Coronary artery (tissue), 2 donors: ENCODE results near the gene OR2F2.
A peak's percentile ranks its signal among the peaks of the same experiment; 100 is the strongest.

ENCODE experiments used
- DNase-seq: peaks from one replicate; pipeline ENCODE4 v3.0.0-alpha.2; 2017; ENCODE audit warnings: low spot score
- H3K27ac ChIP-seq, 2 donors: fragments of 200-600 bp; sonication (generic); one replicate each; pipeline ENCODE4 v1.5.1; 2016 to 2019
- H3K4me3 ChIP-seq: fragments of 200-600 bp; sonication (generic); 2 replicates; pipeline ENCODE4 v1.5.1; 2016; ENCODE audit warnings: mild to moderate bottlenecking, moderate library complexity
- TF ChIP-seq, protein P1 (sequence below): fragments of 200-600 bp; sonication (generic); IDR thresholded peaks from one replicate; pipeline ENCODE4 v1.5.1; 2019; ENCODE audit warnings: antibody characterized with exemption

Gene OR2F2

DNA sequence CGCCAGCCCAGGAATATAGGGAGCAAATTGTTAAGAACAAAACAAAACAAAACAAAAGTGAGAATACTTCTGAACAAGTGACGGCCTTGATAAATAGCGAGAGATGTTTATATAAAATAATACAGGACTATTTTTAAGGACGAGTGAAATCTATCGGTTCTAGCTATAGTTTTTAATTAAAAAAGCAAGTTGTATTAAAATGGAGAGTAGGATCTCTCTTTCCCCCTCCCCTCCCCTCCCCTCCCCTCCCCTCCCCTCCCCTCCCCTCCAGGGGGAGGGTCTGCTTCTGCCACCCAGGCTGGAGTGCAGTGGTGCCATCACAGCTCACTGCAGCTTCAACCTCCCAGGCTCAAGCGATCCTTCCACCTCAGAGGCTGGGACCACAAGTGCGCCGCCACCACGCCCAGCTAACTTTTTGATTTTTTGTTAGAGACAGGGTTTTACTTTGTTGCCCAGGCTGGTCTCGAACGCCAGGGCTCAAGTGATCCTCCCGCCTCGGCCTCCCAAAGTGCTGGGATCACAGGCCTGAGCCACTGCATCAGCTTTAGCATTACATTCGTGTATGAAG, 32.6 kb upstream of the OR2F2 start:
- peak overlapping the region; percentile 93 to 97 for H3K27ac ChIP-seq
- DNase-seq, result no peak
- TF ChIP-seq, protein P1, sequence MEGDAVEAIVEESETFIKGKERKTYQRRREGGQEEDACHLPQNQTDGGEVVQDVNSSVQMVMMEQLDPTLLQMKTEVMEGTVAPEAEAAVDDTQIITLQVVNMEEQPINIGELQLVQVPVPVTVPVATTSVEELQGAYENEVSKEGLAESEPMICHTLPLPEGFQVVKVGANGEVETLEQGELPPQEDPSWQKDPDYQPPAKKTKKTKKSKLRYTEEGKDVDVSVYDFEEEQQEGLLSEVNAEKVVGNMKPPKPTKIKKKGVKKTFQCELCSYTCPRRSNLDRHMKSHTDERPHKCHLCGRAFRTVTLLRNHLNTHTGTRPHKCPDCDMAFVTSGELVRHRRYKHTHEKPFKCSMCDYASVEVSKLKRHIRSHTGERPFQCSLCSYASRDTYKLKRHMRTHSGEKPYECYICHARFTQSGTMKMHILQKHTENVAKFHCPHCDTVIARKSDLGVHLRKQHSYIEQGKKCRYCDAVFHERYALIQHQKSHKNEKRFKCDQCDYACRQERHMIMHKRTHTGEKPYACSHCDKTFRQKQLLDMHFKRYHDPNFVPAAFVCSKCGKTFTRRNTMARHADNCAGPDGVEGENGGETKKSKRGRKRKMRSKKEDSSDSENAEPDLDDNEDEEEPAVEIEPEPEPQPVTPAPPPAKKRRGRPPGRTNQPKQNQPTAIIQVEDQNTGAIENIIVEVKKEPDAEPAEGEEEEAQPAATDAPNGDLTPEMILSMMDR, result no peak
- H3K4me3 ChIP-seq, result peak overlapping the region; percentile 96

DNA sequence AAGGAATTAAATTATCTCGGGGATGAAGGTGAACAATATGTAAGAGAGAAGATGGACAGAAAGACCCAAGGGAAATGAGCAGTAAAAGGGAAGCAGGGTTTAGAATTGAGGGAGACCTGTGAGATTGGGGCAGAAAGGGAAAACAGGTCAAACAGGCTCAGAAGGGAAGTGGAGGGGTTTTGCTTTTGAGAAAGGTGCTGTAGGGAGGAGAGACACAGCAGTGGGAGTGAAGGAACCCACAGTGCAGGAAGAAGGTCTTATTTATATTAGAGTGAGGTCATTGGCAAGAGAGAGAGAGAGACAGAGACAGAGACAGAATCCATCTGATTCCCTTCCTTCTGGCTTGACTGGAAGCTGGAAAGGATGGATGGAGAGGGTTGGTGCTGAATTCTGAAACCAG, 29.5 kb upstream of the OR2F2 start:
- H3K27ac ChIP-seq, result no peak overlapping the region
- TF ChIP-seq, protein P1, result no peak
- no peak for DNase-seq
- H3K4me3 ChIP-seq, result no peak overlapping the region

DNA sequence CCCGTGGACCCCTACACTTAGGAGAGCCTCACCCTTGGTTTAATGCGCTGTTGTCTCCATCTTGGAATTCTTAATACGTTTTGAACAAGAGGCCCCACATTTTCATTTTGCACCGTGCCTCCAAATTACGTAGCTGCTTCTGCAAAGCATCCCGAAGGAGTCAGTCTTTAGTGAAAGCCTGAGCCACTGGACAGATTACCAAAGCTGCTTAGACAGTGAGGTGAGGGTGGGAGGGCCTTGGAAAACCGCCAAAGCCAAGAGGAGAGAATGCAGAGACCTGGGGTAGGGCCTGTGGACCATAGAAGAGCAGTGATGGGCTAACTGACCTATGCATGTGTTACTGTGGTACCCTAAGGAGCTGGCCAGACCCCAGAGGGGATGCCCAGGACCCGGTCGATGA, 28.9 kb upstream of the OR2F2 start:
- Histone ChIP-seq H3K27ac (no peak overlapping the region), H3K4me3 (no peak overlapping the region)
- DNase-seq, result no peak
- TF ChIP-seq, protein P1, result no peak

DNA sequence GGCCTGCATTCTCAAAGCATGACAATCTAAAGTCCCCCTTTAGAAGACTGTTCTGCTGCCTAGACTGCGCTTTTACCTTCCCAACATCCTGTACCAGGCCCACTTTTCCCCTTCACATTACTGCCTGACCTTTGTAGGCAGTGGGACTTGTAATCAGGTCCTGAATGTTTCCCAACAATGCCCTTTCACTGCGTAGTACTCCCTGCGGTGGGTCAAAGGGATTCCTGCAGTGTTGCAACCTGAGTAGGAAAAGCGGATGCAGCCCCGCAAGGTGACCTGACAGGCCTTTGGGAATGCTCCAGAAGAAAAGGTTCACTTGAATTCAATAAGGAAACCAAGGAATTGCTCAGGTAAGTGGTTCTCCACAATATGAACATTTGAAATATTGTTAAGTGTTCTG, 28.1 kb upstream of the OR2F2 start:
- no peak for DNase-seq
- no peak overlapping the region for H3K27ac ChIP-seq
- H3K4me3 ChIP-seq, result no peak overlapping the region
- TF ChIP-seq, protein P1, result no peak

DNA sequence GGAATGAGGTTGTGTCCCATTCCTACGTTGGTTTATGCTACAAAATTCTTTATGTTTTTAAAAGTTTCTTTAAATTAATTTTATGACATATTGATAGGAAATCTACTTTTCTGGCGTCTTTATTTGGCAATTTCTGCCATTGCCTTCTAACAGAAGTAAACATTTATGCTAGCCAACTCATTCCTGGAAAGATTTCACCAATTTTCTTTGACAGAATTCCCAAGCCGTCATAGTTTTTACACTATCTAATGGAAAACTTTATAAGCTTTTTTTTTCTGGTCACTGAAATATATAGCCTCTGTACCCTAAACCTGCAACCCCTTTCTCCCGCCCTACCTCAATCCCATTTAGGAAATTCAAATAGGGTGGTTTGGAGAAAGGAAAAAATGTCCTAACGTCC, 26.9 kb upstream of the OR2F2 start:
- Histone ChIP-seq H3K4me3 (no peak overlapping the region), H3K27ac (no peak overlapping the region)
- TF ChIP-seq, protein P1, result no peak

DNA sequence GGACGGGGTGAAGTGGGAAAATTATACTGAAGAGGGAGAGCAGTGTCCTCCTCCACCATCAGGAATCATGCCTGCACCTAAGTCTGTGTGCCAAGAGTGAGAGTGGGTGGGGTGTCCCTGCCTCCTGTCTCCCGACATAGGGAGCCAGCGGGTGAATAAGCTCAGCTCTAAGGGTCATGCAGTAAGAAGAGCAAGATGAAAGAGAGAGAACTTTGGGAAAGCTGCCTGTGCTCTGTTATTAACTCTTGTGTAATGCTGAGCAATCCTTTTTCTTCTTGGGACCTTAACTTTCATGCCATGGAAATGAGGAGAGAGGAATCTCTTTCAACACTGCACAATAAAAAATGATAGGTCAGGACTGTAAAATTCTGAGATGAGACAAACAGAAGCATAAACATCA, 25.2 kb upstream of the OR2F2 start:
- no peak overlapping the region for H3K27ac ChIP-seq
- no peak for DNase-seq
- H3K4me3 ChIP-seq, result no peak overlapping the region
- TF ChIP-seq, protein P1, result no peak

More for the DNA sequence above, 26.9 kb upstream of the OR2F2 start:
- DNase-seq, result no peak

DNA sequence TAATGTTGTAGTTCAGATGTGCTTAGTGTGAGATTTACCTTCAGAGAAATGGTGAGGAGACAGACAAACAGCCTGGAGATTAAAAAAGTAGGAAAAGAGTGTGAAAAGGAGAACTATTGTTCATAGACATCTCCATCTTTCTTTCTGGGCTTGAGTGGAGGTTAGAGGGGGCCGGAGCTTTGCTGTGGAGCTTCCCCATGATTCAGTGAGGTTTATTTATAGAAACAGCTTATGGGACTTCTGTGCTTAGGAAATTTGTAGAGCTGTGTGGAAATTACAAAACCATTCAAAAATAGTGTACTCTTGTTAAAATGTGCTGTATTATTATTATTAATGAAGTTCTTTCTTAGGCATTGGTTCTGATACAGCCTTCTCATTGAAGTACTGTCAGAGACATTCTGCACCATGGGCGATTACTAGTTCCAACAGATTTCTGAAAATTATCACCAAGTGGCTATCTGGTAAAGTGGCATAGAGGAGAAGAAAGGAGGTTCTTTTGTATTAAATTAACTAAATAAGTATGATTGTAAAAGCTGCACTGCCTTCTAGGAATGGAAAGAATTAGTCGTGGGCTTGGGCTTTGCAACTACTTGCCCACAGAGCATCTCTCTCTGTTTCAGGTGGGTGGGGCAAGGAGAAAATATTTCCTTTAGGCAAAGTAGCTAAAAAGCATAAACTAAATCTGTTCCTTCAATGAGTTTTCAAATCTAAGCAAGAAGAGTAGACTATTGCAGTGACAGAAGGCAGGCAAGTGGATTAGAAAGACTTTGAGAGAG, 24.4 kb upstream of the OR2F2 start:
- TF ChIP-seq, protein P1, result no peak
- Histone ChIP-seq H3K27ac (no peak overlapping the region), H3K4me3 (no peak overlapping the region)
- DNase-seq, result no peak
